VCaP (cell line): Measurements from ENCODE around the gene TAS2R38.

Experiments used
- H3K27ac ChIP-seq: fragments of 450-650 bp; 2 replicates; pipeline ENCODE4 v1.5.1; 2017
- TF ChIP-seq, protein P1 (sequence below): fragments of 450-650 bp; conservative IDR thresholded peaks from 2 replicates; pipeline ENCODE4 v1.5.1; 2017; ENCODE audit warnings: mild to moderate bottlenecking, moderate library complexity

The TAS2R38 gene

GRCh38 chr7:141949911-141950310, 23.7 kb downstream of the TAS2R38 start:
- TF ChIP-seq, protein P1, sequence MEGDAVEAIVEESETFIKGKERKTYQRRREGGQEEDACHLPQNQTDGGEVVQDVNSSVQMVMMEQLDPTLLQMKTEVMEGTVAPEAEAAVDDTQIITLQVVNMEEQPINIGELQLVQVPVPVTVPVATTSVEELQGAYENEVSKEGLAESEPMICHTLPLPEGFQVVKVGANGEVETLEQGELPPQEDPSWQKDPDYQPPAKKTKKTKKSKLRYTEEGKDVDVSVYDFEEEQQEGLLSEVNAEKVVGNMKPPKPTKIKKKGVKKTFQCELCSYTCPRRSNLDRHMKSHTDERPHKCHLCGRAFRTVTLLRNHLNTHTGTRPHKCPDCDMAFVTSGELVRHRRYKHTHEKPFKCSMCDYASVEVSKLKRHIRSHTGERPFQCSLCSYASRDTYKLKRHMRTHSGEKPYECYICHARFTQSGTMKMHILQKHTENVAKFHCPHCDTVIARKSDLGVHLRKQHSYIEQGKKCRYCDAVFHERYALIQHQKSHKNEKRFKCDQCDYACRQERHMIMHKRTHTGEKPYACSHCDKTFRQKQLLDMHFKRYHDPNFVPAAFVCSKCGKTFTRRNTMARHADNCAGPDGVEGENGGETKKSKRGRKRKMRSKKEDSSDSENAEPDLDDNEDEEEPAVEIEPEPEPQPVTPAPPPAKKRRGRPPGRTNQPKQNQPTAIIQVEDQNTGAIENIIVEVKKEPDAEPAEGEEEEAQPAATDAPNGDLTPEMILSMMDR: no peak
- no peak overlapping the region for H3K27ac ChIP-seq

DNA sequence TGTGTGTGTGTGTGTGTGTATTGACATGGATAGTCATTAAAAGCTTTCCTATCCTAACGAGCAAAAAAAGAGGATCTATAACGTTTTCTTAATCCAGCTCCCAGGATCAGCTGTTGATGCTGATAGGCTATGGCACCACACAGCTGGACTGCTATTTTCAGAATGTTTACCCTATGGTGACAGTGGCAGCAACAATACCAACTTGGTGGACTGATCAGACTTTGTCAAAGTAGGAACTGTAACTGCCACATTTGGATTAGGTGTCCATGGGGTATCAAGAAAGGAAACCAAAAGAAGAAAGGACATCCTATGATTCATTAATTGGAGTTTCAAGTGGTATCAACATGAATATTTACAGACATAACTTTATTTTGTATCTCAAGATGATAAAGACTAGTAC, 24.1 kb downstream of the TAS2R38 start:
- no peak overlapping the region for H3K27ac ChIP-seq
- TF ChIP-seq, protein P1: no peak

DNA sequence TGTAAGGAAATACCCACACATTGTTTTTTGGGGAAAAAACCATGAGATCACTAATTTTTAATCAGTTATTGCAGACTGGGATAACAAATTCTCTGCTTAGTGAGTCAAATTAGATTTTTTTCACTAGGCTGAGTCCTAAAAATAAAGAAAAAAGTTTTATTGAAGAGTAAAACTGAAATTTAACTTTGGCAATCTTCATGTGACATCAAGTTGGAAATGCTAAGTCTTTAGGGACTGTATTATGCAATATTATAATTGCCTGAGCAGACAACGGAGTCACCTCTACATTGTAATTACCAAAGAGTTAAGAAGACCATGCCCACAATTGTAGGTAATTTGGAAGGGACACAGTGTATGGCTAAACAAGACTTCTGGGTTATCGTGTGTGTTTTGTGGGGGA, 24.6 kb downstream of the TAS2R38 start:
- TF ChIP-seq, protein P1: no peak
- no peak overlapping the region for H3K27ac ChIP-seq

- no peak within 1 kb of the TSS for H3K27ac ChIP-seq
- TF ChIP-seq, protein P1: no peak
Measured at GRCh38 chr7:141946796-141947195, 26.8 kb downstream of the TAS2R38 start, which contains the start of gene CLEC5A. CLEC5A (minus strand) TSS chr7:141946974; CDS start chr7:141946292, 682 bp downstream.

DNA sequence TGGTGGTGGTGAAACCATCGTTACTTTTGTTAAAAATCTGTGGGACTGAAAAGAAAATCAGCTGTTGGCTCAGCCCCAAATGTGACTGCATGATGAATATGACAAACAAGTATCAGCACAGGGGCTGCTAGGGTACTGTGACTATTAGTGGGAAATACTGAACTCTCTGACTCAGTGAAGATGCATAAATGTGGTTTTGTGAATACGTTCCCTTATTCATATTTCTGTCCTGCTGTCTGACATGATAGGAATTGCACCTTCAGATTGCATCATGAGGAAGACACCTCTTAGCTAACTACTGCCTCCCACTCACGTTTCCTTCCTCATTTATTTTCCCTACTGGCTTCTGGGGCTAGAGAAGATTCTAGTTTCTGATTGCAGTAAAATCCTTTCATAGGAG, 28.2 kb downstream of the TAS2R38 start:
- TF ChIP-seq, protein P1: no peak
- no peak overlapping the region for H3K27ac ChIP-seq

GRCh38 chr7:141944811-141945210, 28.8 kb downstream of the TAS2R38 start:
- no peak overlapping the region for H3K27ac ChIP-seq
- TF ChIP-seq, protein P1: no peak

DNA sequence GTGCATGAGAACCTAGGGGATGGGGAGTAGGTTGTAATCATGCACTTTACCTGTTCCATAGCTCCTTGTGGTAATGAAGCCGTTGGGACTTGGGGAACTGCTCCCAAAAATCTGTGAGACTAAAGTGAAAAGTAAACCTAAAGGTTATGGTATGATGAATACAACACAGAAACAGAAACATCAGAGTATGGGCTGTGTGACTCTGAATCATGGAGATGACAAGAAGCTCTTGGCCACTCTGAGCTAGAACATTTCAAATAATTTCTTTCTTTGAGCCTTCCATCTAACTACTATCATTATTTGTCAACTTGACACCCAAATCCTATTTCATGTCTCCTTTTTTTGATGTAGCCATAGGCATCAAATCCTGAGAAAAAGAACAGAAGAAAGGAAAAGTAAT, 29.7 kb downstream of the TAS2R38 start:
- no peak overlapping the region for H3K27ac ChIP-seq

More for the DNA sequence above, 29.7 kb downstream of the TAS2R38 start:
- TF ChIP-seq, protein P1: no peak
